Measurements from ENCODE around the gene PPP1R3F. TPM values are rescaled to one million over a fixed set of nuclear protein-coding genes. Genes with fewer than 3 reads are reported as not detected.

PPP1R3F gene
- total RNA-seq, 2 donors from 2014 or later = 1.9 to 2.8 TPM

DNA sequence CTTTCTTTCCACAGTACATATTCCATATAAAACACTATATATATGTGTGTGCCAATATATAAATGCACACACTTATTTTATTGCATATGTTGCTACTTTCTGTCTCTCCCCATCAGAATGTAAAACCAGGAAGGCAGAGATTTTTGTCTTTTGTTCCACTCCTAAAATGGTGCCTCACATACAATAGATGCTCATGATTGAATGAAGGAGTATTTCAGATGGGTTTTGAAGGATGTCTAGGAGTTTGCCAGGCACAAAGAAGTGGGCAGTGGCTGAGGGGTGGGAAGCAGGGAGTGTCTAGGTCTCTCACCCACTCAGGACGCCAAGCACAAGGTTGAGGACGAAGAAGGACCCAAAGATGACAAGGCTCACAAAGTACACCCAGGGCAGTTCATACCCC is 41.9 kb upstream of the PPP1R3F start:
- H3K36me3 ChIP-seq = no peaks in the 10 kb centered on the region
- H3K4me3 ChIP-seq = no peak overlapping the region
- no peak overlapping the region for H3K27ac ChIP-seq
- DNase-seq = no peak
- no peaks in the 10 kb centered on the region for H3K27me3 ChIP-seq
- TF ChIP-seq, protein P1, sequence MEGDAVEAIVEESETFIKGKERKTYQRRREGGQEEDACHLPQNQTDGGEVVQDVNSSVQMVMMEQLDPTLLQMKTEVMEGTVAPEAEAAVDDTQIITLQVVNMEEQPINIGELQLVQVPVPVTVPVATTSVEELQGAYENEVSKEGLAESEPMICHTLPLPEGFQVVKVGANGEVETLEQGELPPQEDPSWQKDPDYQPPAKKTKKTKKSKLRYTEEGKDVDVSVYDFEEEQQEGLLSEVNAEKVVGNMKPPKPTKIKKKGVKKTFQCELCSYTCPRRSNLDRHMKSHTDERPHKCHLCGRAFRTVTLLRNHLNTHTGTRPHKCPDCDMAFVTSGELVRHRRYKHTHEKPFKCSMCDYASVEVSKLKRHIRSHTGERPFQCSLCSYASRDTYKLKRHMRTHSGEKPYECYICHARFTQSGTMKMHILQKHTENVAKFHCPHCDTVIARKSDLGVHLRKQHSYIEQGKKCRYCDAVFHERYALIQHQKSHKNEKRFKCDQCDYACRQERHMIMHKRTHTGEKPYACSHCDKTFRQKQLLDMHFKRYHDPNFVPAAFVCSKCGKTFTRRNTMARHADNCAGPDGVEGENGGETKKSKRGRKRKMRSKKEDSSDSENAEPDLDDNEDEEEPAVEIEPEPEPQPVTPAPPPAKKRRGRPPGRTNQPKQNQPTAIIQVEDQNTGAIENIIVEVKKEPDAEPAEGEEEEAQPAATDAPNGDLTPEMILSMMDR (IDR thresholded peaks at IDR 0.05) = no peak
- no peak overlapping the region for H3K9ac ChIP-seq (ENCODE audit: low read depth in 2 of 2, low read length in 2 of 2)
- no peaks in the 10 kb centered on the region for H3K9me3 ChIP-seq
- intact Hi-C loops (cut with DNase I) = no loop called here
- H3K4me1 ChIP-seq = no peaks in the 10 kb centered on the region

DNA sequence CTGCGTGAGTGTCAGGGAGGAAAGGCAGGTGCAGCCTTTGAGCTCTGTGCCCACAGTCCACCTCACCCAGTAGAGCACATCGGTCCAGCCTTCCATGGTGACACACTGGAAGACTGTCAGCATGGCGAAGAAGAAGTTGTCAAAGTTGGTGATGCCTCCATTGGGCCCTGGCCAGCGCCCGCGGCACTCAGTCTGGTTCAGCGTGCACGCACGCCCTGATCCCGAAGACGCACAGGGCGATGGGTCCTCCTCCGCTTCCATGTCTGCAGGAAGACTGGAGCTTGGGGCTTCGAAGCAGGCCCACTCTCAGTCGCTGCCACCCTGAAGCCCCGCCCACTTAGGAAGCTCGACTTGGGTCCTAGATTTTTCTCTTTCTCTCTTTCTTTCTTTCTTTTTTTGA is 41.4 kb upstream of the PPP1R3F start:
- no peaks in the 10 kb centered on the region for H3K9me3 ChIP-seq
- TF ChIP-seq, protein P1 (IDR thresholded peaks at IDR 0.05) = no peak
- H3K4me1 ChIP-seq = no peaks in the 10 kb centered on the region
- DNase-seq = no peak
- no peak overlapping the region for H3K27ac ChIP-seq
- no peak overlapping the region for H3K9ac ChIP-seq (ENCODE audit: low read depth in 2 of 2, low read length in 2 of 2)
- H3K27me3 ChIP-seq = no peaks in the 10 kb centered on the region
- no peaks in the 10 kb centered on the region for H3K36me3 ChIP-seq
- intact Hi-C loops (cut with DNase I) = no loop called here
- no peak overlapping the region for H3K4me3 ChIP-seq

DNA sequence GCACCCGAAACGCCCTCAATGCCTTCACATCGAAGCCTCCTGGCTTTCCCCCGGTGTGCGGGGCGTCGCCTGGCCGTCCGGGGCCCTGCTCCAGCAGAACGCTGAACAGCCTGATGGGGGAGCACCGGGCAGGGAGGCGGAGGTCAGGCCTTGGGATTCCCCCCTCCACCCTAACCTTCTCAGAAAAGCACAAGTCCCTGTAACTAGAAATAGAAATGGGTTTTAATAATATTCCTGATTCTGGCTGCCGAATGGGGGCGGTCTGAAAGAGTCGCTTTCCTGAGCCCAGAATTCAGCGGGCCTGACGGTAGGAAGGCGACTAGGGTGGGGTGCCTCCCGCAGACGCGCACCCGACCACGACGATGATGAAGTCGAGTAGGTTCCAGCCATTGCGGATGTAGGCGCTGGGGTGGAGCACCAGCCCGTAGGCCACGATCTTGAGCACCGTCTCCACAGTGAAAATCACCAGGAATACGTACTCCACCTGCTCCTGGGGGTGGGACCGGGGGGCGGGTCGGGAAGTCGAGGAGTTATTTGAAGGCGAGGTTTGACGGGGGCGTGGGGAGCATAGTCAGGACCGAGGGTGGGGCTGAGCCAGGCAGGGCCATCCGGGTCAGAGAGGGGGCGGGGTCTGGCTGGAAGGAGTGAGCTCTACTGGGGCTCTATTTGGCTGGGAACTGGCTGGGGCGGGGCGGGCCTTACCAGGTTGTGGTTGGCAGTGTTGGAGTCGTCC is 38.9 kb upstream of the PPP1R3F start:
- no peaks in the 10 kb centered on the region for H3K4me1 ChIP-seq
- TF ChIP-seq, protein P1 (IDR thresholded peaks at IDR 0.05) = no peak
- peak overlapping the region; percentile 25 for H3K4me3 ChIP-seq
- no peak overlapping the region for H3K27ac ChIP-seq
- intact Hi-C loops (cut with DNase I) = no loop called here
- H3K9ac ChIP-seq (ENCODE audit: low read depth in 2 of 2, low read length in 2 of 2) = peak overlapping the region; percentile 51 to 61
- H3K27me3 ChIP-seq = no peaks in the 10 kb centered on the region
- no peaks in the 10 kb centered on the region for H3K36me3 ChIP-seq
- peak; percentile 88 for DNase-seq
- H3K9me3 ChIP-seq = no peaks in the 10 kb centered on the region

DNA sequence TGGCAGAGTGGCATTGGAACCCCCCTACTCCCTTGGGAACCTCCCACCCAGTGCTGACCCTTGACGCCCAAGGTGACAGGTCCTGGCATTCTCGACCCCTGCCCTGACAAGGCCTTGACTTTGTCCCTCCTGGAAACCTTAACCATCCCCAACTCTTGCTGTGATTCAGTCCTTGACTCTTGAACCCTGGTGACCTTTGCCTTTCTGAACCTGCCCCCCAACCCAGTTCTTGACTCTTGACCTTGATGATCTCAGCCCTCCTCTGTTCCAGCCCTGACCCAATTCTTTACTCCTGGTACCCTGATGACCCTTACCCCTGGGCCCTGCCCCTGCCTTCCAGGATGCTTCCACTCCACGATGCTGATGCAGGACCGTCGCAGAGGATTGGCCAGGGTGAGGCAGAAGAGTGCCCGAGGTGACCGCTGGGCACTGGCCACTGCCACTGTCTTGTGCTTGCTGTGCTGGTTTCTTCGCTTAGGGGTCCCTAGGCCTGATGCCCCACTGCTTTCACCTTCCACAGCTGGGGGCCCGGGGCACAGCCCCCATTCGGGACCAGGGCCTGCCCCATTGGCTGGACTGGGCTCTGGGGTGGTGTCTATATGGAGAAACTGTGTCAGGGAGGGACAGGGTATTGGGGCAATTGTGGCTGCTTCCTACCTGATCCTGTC is 38.1 kb upstream of the PPP1R3F start:
- H3K27ac ChIP-seq = no peak overlapping the region
- H3K4me3 ChIP-seq = no peak overlapping the region
- H3K9me3 ChIP-seq = no peaks in the 10 kb centered on the region
- no peaks in the 10 kb centered on the region for H3K27me3 ChIP-seq
- no peaks in the 10 kb centered on the region for H3K36me3 ChIP-seq
- TF ChIP-seq, protein P1 (IDR thresholded peaks at IDR 0.05) = no peak
- no peak for DNase-seq
- no peak overlapping the region for H3K9ac ChIP-seq (ENCODE audit: low read depth in 2 of 2, low read length in 2 of 2)
- intact Hi-C loops (cut with DNase I) = no loop called here
- H3K4me1 ChIP-seq = no peaks in the 10 kb centered on the region

DNA sequence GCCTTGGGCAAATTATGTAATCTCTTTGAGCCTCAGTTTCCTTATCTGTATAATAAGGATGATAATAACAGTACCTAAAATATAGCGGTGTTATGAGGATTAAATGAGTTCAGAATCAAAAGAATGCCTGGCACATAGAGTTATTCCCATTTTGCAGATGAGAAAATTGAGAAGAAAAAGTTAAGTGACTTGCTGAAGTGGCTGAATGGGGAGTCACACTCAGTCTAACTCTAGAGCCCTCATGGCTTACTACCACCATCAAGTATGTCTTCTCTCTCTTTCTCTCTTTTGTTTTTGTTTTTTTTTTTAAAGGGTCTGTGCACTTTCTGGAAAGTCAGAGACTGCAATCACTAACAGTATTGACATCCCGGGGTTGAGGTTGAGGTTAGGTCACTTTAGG is 37.1 kb upstream of the PPP1R3F start:
- Histone ChIP-seq H3K4me1 (no peaks in the 10 kb centered on the region), H3K4me3 (no peak overlapping the region), H3K36me3 (no peaks in the 10 kb centered on the region), H3K27me3 (no peaks in the 10 kb centered on the region), H3K27ac (no peak overlapping the region), H3K9me3 (no peaks in the 10 kb centered on the region), H3K9ac (ENCODE audit: low read depth in 2 of 2, low read length in 2 of 2) (no peak overlapping the region)
- DNase-seq = no peak
- intact Hi-C loops (cut with DNase I) = no loop called here
- TF ChIP-seq, protein P1 (IDR thresholded peaks at IDR 0.05) = no peak
